Eye (tissue), 1 donor: ENCODE measurements around the gene B3GNT7.
"Not testable (repeated sequence)": the region's sequence is repeated elsewhere in the genome, so short reads cannot be mapped to it uniquely, and the experiment has no call there.

ENCODE experiments used
- DNase-seq: peaks from one replicate; pipeline ENCODE4 v3.0.0-alpha.2; 2015

The B3GNT7 gene

DNA sequence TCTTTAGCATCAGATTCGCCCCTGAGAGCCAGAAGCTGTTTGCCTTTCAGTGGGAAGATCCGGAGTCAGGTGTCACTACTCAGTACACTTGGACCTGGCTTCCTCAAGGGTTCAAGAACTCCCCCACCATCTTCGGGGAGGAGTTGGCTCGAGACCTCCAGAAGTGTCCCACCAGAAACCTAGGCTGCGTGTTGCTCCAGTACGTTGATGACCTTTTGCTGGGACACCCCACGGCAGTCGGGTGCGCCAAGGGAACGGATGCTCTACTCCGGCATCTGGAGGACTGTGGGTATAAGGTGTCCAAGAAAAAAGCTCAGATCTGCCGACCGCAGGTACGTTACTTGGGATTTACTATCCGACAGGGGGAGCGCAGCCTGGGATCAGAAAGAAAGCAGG lies 8.7 kb downstream of the B3GNT7 start:
- DNase-seq: not testable (repeated sequence)

DNA sequence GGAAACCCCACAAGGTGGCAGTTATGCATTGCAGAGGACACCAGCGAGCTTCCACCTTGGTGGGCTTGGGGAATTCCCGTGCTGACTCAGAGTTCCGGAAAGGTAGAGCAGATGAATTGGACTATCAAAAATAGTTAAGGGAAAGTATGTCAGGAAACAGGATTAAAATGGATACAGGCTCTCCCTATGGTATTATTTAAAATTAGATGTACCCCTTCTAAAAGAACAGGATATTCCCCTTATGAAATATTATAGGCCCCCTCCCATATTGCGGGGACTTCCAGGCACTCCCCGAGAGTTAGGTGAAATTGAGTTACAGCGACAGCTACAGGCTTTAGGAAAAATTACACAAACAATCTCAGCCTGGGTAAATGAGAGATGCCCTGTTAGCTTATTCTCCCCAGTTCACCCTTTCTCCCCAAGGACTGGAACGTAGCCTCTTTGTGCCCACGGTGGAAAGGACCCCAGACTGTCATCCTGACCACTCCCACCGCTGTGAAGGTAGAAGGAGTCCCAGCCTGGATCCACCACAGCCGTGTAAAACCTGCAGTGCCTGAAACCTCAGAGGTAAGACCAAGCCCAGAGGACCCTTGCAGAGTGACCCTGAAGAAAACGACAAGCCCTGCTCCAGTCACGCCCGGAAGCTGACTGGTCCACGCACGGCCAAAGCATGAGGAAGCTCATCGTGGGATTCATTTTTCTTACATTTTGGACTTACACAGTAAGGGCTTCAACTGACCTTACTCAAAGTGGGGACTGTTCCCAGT lies 10.3 kb downstream of the B3GNT7 start:
- not testable (repeated sequence) for DNase-seq

- DNase-seq: not testable (repeated sequence)
Measured at GRCh38 chr2:231407686-231408085, 12.2 kb downstream of the B3GNT7 start.

- not testable (repeated sequence) for DNase-seq
Measured at GRCh38 chr2:231408304-231408703, 12.8 kb downstream of the B3GNT7 start.

- DNase-seq: no peak
Measured at GRCh38 chr2:231409776-231410175, 14.3 kb downstream of the B3GNT7 start.

GRCh38 chr2:231410293-231411004 lies 14.9 kb downstream of the B3GNT7 start:
- DNase-seq: no peak

- no peak for DNase-seq
Measured at GRCh38 chr2:231411237-231411636, 15.7 kb downstream of the B3GNT7 start.

DNA sequence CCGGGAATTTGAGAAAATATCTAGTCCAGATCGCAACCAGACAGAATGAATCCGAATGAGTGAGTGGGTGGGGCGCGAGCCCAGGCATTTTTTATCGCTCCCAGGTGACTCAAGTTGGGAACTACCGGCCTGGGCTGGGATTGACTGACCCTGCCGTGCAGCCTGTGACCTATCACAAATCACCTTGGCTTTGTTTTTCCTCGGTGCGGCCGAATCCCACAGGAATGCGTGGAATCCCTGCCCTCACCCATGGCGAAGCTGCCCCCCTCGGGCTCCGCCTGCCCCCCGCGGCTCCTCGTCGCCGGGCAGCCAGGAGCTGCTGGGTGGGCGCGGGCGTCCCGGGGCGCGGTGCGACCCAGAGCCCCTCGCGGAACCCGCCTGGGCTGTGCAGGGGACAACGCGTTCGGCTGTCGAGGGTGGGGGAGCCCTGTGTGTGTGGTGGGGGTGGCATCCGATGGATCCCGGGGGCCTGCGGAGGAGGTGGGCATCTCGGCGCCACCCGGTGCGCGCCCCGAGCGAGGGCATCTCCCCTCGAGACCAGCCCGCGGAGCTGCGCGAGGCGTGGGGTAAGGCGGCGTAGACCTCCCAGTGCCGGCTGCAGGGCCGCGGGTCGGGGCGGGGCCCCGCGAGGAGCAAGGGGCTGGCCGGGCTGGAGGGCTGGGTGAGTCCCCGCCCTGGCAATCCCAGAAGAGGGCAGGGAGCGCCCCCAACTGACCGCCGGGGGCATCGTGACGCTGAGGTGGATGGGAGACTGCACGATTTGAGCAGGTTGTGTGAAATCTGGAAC lies 16.5 kb downstream of the B3GNT7 start:
- peak; percentile 93 for DNase-seq

GRCh38 chr2:231412618-231412963 lies 17.1 kb downstream of the B3GNT7 start:
- DNase-seq: no peak

DNA sequence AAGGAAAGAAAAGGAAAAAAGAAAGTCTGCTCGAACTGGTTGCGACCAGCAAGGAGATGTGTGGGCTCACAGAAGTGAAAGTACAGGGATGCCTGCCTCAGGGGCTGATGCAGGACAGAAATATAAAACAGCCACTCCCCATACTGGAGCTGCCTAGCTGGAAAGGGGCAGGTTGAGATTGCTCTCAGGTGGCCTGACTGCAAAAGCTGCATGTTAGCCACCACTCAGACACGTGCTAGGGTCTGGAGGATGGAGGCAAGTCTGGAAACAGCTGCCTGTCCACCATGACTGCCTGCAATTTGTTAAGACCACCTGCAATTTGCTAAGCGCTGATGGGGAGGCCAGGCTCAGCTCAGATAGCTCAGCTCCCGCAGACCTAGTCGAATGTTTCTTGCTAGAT lies 17.9 kb downstream of the B3GNT7 start:
- no peak for DNase-seq

- DNase-seq: no peak
Measured at GRCh38 chr2:231413921-231414476, 18.5 kb downstream of the B3GNT7 start.

GRCh38 chr2:231415029-231415428 lies 19.5 kb downstream of the B3GNT7 start:
- no peak for DNase-seq

DNA sequence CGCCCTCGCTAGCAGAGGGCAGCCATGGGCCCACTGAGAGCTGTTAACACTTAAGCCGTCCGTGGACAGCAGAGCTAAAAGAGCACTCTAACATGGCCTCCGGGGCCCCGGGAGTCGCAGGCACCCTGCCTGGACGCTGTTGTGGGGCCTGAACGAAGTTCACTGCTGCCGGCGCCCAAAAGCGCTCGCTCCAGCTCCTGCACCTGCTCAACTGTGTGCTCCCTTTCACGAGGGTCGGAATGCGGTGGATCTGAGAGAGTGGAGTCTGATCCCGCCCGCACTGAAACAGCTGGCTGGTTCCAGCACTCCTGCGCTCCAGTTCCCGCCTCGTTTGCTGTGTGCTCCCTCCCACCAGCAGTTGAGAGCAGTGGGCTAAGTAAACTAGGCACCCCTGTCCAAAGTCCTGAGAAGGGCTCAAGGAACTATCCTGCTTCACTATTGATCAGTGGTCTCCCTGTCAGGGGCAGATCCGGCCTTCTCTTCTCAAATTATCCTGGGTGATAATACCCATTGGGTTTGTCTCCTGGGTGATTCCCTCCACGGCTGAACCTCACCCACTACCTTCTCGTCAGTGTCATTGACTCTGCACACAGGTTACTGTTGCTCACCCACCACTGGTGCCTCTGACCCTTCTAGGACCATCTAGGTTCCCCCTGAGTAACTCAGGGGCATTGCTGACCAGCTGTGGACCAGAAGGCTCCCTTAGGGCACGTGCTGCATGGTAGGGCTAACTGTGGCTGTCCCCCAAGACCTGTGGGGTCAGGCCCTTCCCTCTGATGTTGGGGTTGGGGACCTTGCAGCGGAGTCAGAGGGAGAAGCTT lies 23.5 kb downstream of the B3GNT7 start:
- no peak for DNase-seq

DNA sequence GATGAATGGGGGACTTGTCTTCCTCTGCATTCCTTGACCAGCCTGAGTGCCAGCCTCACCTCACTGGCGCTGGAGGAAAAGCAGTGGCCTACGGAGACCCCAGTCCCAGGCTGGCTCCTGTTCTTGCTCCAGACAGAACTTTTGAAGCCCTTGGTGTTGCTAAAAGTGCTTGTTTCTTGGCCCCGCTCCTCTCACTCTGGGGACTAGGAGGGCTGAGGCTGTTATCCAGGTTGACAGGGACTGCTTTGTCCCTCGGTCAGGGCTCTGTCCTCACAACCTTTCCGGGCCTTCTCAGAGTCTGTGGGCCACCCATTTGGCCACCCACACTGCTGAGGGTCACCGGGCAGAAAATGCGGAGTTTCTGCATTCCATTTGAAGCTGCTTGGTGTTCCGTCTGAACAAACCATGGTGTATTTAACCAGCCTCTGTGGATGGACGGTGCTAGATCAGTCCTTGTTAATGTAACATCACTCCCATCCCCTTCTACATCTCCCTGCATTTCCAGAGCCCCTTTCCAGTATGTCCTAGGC lies 25.6 kb downstream of the B3GNT7 start:
- no peak for DNase-seq

DNA sequence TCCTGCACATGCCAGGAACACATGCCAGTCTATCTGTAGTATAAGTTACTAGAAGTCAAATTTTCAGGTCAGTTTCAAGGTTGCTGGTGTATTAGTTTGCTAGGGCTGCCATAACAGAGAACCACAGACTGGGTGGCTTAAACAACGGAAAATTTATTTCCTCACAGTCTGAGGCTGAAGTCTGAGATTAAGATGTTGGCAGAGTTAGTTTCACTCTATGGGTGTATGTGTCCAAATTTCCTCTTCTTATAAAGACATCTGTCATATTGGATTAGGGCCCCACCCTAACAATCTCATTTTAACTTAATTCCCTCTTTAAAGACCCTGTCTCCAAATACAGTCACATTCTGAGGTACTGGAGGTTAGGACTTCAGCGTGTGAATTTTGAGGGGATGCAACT lies 26.5 kb downstream of the B3GNT7 start:
- DNase-seq: no peak

GRCh38 chr2:231423176-231423575 lies 27.7 kb downstream of the B3GNT7 start:
- no peak for DNase-seq

DNA sequence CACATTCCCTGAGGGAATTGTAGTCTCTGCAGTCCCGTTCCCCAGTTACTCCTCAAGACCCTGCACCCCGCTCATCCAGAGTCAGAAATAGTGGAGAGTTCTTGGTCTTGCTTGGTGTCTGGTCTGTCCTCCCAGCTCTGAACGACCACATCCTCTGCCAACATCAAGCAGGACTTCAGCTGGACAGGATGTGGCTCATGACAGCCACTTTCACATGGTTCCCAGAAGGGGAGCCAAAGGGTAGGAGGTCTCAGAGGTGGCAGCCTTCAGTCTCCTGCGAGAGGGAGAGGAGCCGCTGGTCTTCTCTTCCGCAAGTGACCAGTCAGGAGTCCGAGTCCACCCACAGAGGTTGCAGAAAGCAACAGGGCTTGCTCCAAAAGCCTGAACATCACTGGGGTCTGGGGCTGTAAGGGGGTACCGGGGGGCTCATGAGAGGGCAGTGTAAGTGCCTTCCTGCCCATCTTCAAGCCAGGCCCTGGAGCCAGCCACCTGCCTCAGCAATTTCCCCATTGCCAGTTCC lies 29.8 kb downstream of the B3GNT7 start:
- DNase-seq: no peak

DNA sequence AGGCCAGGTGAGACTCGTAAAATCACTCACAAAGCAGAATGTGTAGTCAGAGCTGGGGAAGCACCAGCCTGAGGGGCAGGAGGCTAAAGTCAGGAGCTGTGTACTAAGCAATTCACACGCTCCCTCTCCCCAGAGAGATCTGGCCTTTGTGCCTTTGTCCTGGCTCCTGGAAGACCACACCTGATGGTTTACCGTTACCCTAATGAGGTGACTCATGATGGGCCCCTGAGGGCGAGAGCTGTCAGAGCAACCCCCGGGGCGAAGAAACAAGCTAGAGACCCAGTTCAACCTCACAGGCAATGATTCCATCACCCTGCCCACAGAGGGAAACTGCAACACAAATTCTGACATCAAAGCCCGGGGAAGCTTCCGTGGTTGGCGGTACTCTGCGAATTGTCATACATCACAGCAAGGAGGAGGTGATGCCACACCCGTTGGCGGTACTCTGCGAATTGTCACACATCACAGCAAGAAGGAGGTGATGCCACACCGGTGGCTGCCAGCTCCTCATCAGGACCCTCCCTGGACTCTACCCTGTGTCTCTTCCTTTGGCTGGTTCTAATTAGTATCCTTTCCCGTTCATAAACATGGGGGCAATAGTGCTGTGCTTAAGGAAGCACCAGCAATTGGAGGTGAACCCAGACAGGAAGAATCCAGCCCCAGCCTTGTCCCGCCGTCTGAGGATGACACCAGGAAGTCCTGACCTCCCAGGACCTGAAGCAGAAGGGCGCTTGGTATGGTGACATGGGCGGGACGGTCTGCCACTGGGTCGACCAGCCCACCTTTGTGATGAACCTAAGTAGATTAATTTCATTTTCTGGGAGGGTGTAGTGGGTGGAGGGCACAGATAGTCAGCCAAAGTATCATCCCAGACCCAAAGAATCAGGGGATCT lies 30.5 kb downstream of the B3GNT7 start:
- no peak for DNase-seq

DNA sequence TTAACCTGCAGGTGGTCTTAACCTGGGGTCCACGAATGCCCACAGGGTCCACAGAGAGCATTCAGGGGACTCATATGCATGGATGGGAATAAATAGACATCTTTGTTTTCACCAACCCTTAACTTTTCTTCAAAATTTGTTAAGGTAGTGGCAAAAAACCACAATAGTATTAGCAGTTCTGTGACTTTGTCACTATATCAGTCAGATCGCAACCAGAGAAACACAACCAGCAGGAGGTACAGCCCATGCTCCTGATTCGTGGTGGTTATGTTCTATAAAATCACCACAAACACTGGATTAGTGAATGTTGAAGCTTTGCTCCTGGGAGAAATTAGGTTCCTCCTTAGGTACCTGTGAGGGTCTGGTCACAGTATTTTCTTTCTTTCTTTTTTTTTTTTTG lies 31.6 kb downstream of the B3GNT7 start:
- DNase-seq: no peak

- DNase-seq: no peak
Measured at GRCh38 chr2:231429152-231429551, 33.6 kb downstream of the B3GNT7 start.

GRCh38 chr2:231429901-231430300 lies 34.4 kb downstream of the B3GNT7 start:
- no peak for DNase-seq
